Activated T-helper 17 cell treated with anti-CD3 and anti-CD28 coated beads, Interleukin-2, amount 50 U/mL, for 72 hours (primary cell): ENCODE data around the gene UBE4B. TPM values are rescaled to one million over a fixed set of nuclear protein-coding genes. Genes with fewer than 3 reads are reported as not detected.

ENCODE experiments used
- ATAC-seq: fragments of 150-1000 bp; cut with Tn5 transposase; replicated peaks from 2 replicates; pipeline ENCODE4 v1.10.0; 2021; ENCODE audit warnings: mild to moderate bottlenecking, moderate library complexity
- H3K27ac Mint-ChIP-seq: one replicate; pipeline ENCODE4 v1.8.0; 2022; ENCODE audit warnings: mixed read lengths
- H3K27me3 Mint-ChIP-seq: one replicate; pipeline ENCODE4 v1.8.0; 2022; ENCODE audit warnings: mixed read lengths
- H3K36me3 Mint-ChIP-seq: one replicate; pipeline ENCODE4 v1.8.0; 2022; ENCODE audit warnings: low read depth, mild to moderate bottlenecking, mixed read lengths
- H3K4me1 Mint-ChIP-seq: one replicate; pipeline ENCODE4 v1.8.0; 2022; ENCODE audit warnings: mixed read lengths
- H3K4me3 Mint-ChIP-seq: one replicate; pipeline ENCODE4 v1.8.0; 2022; ENCODE audit warnings: mild to moderate bottlenecking, mixed read lengths
- H3K9me3 Mint-ChIP-seq: one replicate; pipeline ENCODE4 v1.8.0; 2022; ENCODE audit warnings: mixed read lengths
- total RNA-seq, 2 donors: library from RNA; stranded (reverse); gene quantifications; one replicate each; pipeline ENCODE4 v1.2.3, GENCODE V29; 2022

Gene UBE4B
- total RNA-seq, 2 donors from 2014 or later: 44.2 to 47.4 TPM

DNA sequence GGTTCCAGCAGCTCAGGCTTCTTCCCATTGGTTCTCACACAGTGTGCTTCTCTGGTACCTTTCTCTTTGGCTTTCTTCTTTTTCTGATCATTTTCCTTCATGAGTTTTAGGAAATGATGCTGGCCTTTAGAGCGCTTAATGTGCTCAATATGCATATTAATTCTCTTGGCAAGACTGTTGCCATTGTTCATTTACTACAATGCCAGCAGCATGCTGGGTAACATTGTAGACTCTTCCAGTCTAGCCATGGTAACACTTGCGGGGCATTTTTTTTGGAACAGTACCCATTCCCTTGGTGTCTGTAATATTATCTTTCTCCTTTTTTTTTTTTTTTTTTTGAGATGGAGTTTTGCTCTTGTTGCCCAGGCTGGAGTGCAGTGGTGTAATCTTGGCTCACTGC, 21.7 kb downstream of the UBE4B start:
- ATAC-seq: no peak
- Mint-ChIP-seq H3K27me3 (no peaks in the 10 kb centered on the region), H3K4me3 (no peak overlapping the region), H3K27ac (no peak overlapping the region), H3K4me1 (peaks cover 5% of the 10 kb centered on the region), H3K36me3 (peaks cover 51% of the 10 kb centered on the region), H3K9me3 (no peaks in the 10 kb centered on the region)

DNA sequence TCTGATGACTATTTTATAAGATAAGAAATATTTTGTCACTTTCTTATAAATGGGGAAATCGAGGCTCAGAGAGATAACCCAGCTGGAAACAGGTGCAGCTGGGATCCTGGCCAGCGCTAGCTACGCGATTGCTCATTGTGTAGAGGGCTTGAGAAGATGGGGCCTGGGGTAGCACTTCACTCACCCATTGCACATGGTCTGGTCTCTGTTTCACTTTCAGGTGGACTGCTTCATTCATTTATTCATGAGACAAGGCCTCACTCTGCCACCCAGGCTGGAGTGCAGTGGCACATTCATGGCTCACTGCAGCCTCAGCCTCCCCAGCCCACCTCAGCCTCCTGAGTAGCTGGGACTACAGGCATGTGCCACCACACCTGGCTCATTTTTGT, 23.8 kb downstream of the UBE4B start:
- ATAC-seq: no peak
- H3K9me3 Mint-ChIP-seq: no peaks in the 10 kb centered on the region
- peaks cover 29% of the 10 kb centered on the region for H3K36me3 Mint-ChIP-seq
- H3K4me1 Mint-ChIP-seq: peaks cover 5% of the 10 kb centered on the region
- no peak overlapping the region for H3K4me3 Mint-ChIP-seq
- no peak overlapping the region for H3K27ac Mint-ChIP-seq
- no peaks in the 10 kb centered on the region for H3K27me3 Mint-ChIP-seq

DNA sequence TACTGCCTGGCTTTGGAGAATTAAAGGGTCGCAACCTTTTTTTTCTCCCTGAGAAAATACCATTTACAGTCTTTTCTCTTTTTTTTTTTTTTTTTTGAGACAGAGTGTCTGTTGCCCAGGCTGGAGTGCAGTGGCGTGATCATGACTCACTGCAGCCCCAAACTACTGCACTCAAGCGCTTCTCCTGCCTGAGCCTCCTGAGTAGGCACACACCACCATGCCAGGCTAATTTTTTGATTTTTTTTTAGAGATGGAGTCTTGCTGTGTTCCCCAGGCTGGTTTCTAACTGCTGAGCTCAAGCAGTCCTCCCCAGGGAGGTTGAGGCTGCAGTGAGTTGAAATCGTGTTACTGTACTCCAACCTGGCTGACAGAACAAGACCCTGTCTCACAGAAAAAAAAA, 24.6 kb downstream of the UBE4B start:
- Mint-ChIP-seq H3K4me3 (no peak overlapping the region), H3K27ac (no peak overlapping the region), H3K36me3 (peaks cover 22% of the 10 kb centered on the region), H3K9me3 (no peaks in the 10 kb centered on the region), H3K4me1 (peaks cover 5% of the 10 kb centered on the region), H3K27me3 (no peaks in the 10 kb centered on the region)
- no peak for ATAC-seq

DNA sequence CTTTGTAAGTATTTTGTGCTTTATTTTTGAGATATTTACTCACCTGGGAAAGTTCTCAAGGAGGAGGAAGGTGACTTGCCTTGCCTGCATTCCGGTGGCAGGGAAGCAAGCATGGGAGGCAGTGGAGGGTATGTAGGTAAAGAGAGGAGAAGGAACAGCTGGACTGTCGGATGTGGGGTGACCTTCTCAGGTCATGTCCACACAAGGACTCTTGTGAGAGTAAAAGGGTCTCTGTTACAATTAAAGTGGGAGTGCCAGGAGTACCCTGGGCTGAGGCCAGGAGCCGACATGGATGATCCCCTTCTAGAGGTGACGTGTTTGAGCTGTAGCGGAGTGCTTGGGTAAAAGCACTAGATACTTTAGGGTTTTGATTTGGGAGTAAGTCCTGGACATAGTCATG, 25.0 kb downstream of the UBE4B start:
- peaks cover 19% of the 10 kb centered on the region for H3K36me3 Mint-ChIP-seq
- no peak for ATAC-seq
- H3K4me3 Mint-ChIP-seq: no peak overlapping the region
- peaks cover 5% of the 10 kb centered on the region for H3K4me1 Mint-ChIP-seq
- no peaks in the 10 kb centered on the region for H3K9me3 Mint-ChIP-seq
- no peaks in the 10 kb centered on the region for H3K27me3 Mint-ChIP-seq
- no peak overlapping the region for H3K27ac Mint-ChIP-seq

DNA sequence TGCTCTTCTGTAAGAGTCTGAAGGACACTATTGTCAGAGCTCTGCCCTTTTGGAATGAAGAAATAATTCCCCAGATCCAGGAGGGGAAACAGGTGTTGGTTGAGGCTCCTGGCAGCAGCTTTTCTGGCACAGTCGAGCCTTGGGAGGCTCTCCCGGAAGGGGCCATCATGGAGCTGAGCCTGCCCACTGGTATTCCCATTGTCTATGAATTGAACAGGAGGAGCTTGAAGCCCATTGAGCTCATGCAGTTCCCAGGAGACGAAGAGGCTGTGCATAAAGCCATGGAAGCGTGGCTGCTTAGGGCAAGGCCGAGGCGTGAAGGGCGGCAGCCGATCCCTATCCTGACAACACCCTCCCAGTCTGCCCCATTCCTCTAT, 26.6 kb downstream of the UBE4B start:
- Mint-ChIP-seq H3K27me3 (no peaks in the 10 kb centered on the region), H3K4me1 (peaks cover 14% of the 10 kb centered on the region), H3K9me3 (no peaks in the 10 kb centered on the region), H3K4me3 (no peak overlapping the region), H3K36me3 (peaks cover 13% of the 10 kb centered on the region), H3K27ac (no peak overlapping the region)
- ATAC-seq: no peak

DNA sequence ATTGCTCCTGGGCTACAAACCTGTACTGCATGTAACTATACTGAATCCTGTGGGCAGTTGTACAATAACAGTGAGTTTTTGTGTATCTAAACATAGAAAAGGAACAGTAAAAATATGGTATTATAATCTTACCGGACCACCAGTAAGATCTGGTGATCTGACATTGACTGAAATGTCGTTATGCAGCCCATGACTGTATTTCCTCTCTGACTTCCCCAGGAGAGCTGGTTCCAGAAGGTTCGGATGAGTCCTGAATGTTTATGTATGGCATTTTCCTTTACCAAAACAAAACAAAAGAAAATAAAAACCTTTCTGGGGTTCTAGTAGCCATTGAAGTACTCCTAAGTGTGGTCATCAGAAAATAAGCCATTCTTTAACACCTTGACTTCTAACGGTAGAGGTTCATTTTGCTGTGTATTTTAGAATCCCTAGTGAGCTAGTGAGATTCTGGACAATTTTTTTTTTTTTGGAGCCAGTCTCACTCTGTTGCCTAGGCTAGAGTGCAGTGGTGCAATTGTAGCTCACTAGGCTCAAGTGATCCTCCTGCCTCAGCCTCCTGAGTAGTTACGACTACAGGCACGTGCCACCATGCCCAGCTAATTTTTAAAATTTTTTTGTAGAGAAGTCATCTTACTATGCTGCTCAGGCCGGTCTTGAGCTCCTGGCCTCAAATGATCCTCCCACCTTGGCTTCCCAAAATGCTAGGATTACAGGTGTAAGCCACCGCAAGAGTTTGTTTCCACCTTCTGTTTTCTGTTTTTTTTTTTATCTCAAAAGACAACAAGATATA, 27.7 kb downstream of the UBE4B start:
- Mint-ChIP-seq H3K27ac (no peak overlapping the region), H3K4me1 (peaks cover 14% of the 10 kb centered on the region), H3K36me3 (peaks cover 10% of the 10 kb centered on the region), H3K4me3 (no peak overlapping the region), H3K9me3 (no peaks in the 10 kb centered on the region), H3K27me3 (no peaks in the 10 kb centered on the region)
- ATAC-seq: no peak

DNA sequence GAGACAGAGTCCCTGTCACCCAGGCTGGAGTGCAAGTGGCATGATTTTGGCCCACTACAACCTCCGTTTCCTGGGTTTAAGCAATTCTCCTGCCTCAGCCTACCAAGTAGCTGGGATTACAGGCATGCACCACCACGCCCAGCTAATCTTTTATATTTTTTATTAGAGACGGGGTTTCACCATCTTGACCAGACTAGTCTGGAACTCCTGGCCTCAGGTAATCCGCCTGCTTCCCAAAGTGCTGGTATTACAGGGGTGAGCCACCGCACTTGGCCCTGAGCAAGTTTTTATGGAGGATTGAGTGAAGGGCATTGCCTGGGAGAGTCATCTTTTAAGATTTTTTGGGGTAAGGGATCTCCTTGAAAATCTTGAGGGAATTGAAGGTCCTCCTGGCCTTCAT, 28.5 kb downstream of the UBE4B start:
- Mint-ChIP-seq H3K27ac (no peak overlapping the region), H3K27me3 (no peaks in the 10 kb centered on the region), H3K4me1 (peaks cover 14% of the 10 kb centered on the region), H3K9me3 (no peaks in the 10 kb centered on the region), H3K36me3 (peaks cover 10% of the 10 kb centered on the region), H3K4me3 (no peak overlapping the region)
- no peak for ATAC-seq

DNA sequence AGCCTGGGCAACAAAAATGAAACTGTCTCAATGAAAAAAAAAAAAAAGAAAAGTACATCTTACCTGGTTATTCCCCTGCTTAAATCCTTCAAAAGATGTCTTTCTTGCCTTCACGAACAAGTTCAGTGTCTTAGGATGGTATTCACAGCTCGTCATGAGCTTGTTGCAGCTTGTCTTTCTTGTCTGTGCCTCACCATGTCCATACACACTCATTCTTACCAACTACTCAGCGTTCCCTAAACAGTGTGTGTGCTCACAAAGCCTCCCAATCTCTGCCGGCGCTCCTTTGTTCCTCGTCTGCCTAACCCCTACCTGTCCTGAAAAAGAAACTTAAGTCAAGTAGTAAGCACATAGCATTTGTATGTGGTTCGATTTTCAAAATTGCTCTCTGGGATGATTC, 31.1 kb downstream of the UBE4B start:
- no peak for ATAC-seq
- Mint-ChIP-seq H3K27me3 (no peaks in the 10 kb centered on the region), H3K9me3 (no peaks in the 10 kb centered on the region), H3K36me3 (no peaks in the 10 kb centered on the region), H3K27ac (no peak overlapping the region), H3K4me3 (no peak overlapping the region), H3K4me1 (peaks cover 10% of the 10 kb centered on the region)

DNA sequence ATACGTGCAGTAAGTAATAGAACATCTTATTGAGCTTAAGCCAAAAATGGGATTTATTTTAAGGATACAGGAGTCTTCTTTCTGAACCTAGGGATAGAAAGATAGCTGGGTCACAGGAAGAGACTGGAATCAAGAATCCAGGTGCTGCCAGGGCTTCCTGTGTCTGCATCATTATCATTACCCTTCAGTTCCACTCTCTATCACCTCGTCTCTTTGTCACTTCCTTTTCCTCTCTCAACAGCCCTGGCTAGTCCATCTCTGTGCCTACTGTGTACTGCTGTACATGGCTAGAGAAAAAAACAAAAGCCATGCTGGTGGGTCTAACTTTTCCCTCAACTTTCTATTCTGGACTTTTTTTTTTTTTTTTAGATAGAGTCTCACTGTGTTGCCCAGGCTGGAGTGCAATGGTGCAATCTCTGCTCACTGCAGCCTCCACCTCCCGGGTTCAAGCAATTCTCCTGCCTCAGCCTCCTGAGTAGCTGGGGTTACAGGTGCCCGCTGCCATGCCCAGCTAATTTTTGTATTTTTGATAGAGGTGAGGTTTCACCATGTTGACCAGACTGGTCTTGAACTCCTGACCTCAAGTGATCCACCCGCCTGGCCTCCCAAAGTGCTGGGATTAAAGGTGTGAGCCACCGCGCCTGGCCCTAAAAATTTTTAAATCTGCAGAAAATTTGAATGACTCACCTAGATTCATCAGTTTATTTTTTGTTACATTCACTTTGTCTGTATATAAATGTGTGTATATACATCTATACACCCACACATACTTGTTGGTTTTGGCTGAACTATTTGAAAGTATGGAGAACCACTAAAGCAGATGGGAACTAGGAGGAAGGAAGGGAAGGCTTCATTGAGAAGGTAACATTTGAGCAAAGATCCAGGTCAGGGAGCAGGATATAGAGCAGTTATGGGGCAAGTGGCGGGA, 31.9 kb downstream of the UBE4B start:
- peaks cover 10% of the 10 kb centered on the region for H3K4me1 Mint-ChIP-seq
- no peak for ATAC-seq
- H3K27me3 Mint-ChIP-seq: no peaks in the 10 kb centered on the region
- H3K36me3 Mint-ChIP-seq: no peaks in the 10 kb centered on the region
- no peaks in the 10 kb centered on the region for H3K9me3 Mint-ChIP-seq
- no peak overlapping the region for H3K27ac Mint-ChIP-seq
- H3K4me3 Mint-ChIP-seq: no peak overlapping the region

DNA sequence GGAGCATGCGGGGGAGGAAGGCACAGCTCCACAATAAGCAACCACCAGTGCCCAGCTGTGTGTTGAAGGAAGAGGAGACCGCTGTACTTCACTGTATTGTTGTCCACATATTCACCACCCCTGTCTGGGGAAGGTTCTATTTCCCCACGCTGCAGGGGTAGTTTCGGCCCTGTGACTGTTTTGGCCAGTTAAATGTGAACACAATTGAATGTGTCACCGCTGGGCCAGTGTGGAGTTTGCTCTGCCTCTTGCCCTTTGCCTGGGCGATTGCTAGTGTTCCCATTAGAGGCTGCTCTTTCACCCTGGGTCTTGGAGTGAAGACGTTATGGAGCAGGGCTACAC, 32.6 kb downstream of the UBE4B start:
- H3K27ac Mint-ChIP-seq: no peak overlapping the region
- H3K36me3 Mint-ChIP-seq: no peaks in the 10 kb centered on the region
- no peaks in the 10 kb centered on the region for H3K27me3 Mint-ChIP-seq
- peaks cover 10% of the 10 kb centered on the region for H3K4me1 Mint-ChIP-seq
- H3K9me3 Mint-ChIP-seq: no peaks in the 10 kb centered on the region
- H3K4me3 Mint-ChIP-seq: no peak overlapping the region
- ATAC-seq: no peak

DNA sequence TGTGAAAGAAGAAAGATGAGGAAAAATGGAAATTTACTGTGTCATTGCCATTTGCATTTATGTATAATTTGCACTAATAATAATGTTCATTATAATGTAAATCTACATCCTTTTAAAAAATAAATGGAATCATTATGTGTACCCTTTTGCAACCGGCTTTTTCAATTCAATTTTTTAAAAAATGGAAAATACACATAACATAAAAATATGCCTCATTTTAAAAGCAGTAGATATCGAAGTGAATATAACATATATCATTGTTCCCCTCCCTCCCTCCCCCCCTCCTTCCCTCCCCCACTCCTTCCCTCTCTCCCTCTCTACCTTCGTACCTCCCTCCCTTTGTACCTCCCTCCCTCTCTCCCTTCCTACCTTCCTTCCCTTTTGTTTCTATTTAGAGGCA, 33.0 kb downstream of the UBE4B start:
- H3K4me3 Mint-ChIP-seq: no peak overlapping the region
- no peaks in the 10 kb centered on the region for H3K36me3 Mint-ChIP-seq
- ATAC-seq: no peak

DNA sequence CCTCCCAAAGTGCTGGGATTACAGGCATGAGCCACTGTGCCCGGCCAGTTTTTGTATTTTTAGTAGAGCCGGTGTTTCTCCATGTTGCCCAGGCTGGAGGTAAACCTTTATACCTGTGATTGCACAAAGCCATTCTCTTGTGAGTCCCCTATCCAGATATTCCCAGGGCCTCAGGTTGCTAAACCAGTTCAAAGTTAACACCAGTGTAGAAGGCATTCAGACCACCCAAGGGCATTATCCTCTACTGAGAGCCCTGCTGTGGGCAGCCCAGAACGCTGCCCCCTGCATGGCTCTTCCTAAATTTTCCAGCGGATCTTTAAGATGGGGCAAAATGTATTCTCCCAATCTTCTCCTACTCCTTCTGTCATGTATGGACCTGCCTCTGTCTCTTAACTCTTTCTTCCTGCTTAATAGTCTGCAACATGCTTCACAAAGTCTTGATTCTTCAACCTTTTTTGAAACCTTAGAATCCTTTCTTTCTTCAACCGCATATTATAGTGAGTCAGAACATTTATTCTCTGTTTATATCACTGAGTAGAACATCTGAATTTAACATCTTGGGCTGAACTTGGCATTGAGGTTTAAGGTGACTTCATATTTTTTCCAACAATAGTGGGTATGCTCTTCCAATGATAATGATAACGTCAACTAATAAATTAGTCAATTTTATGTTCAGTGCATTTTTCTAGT, 36.0 kb downstream of the UBE4B start:
- Mint-ChIP-seq H3K27me3 (no peaks in the 10 kb centered on the region), H3K4me3 (no peak overlapping the region), H3K27ac (no peak overlapping the region), H3K9me3 (no peaks in the 10 kb centered on the region), H3K36me3 (peaks cover 14% of the 10 kb centered on the region), H3K4me1 (peaks cover 5% of the 10 kb centered on the region)
- no peak for ATAC-seq

More for the DNA sequence above, 33.0 kb downstream of the UBE4B start:
- H3K27me3 Mint-ChIP-seq: no peaks in the 10 kb centered on the region
- H3K27ac Mint-ChIP-seq: no peak overlapping the region
- H3K9me3 Mint-ChIP-seq: no peaks in the 10 kb centered on the region
- H3K4me1 Mint-ChIP-seq: peaks cover 10% of the 10 kb centered on the region

DNA sequence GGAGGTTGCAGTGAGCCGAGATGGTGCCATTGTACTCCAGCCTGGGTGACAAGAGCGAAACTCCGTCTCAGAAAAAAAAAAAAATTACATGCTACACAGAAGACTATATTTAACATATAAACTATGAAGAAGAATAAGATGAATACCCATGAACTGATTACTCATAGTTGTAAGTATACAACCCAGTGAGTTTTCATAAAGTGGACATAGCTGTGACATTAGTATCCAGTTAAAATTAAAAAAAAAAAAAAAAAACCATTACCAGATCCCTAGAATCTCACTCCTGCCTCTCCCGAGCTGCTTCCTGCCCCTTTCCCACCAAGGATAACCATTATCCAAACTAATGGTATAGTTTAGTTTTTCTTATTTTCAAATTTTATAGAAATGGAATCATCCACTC, 37.4 kb downstream of the UBE4B start:
- no peak for ATAC-seq
- H3K4me3 Mint-ChIP-seq: no peak overlapping the region
- H3K27me3 Mint-ChIP-seq: no peaks in the 10 kb centered on the region

DNA sequence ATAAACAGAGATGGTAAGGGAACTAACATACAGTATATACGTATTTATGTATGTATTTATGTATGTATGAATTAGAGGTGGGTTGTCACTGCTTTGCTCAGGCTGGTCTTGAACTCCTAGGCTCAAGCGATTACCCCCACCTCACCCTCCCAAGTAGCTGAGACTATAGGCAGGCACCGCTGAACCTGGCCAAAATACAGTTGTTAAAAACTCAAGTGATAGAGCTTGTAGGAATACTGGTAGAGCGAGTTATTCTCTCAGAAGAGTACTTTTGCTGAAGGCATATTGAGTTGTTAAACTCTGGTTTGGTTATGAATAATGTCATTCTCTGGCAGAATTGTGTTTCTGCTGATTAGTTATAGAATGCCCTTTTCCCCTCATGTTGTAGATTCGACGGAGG, 38.9 kb downstream of the UBE4B start:
- Mint-ChIP-seq H3K36me3 (peaks cover 37% of the 10 kb centered on the region), H3K4me1 (peaks cover 14% of the 10 kb centered on the region), H3K9me3 (no peaks in the 10 kb centered on the region), H3K27ac (no peak overlapping the region), H3K27me3 (no peaks in the 10 kb centered on the region), H3K4me3 (no peak overlapping the region)
- ATAC-seq: no peak

More for the DNA sequence above, 37.4 kb downstream of the UBE4B start:
- Mint-ChIP-seq H3K27ac (no peak overlapping the region), H3K36me3 (peaks cover 27% of the 10 kb centered on the region), H3K4me1 (peaks cover 14% of the 10 kb centered on the region), H3K9me3 (no peaks in the 10 kb centered on the region)
